H1 (cell line): ENCODE results near the gene MMAB. TPM values are rescaled to one million over a fixed set of nuclear protein-coding genes. Genes with fewer than 3 reads are reported as not detected.

Source experiments
- CTCF ChIA-PET: fragments of 300-600 bp; sonication (Branson Sonifier 250); formaldehyde crosslinking; loops from one replicate; lab custom pipeline; 2021; ENCODE audit not compliant: partially characterized antibody; lab: Charles Lee
- POLR2A ChIA-PET: fragments of 300-600 bp; sonication (Branson Sonifier 250); formaldehyde crosslinking; loops from one replicate; lab custom pipeline; 2021; ENCODE audit warnings: inconsistent platforms; ENCODE audit not compliant: partially characterized antibody; lab: Charles Lee
- DNase-seq, 2 experiments: peaks; one replicate each; pipeline versions ENCODE4 v3.0.0 to v3.0.0-alpha.2; 2010 to 2022; ENCODE audit warnings: low spot score in 2 of 2, low read depth in 1 of 2, mixed read lengths in 1 of 2
- FAIRE-seq: peaks from 2 replicates; lab custom pipeline; 2011; peaks lifted over from hg19 to GRCh38; lab: Jason Lieb, UNC
- H2AFZ ChIP-seq: 2 replicates; pipeline ENCODE4 v1.8.1; 2012; ENCODE audit warnings: low read length, inconsistent platforms
- H2AK5ac ChIP-seq: 2 replicates; pipeline ENCODE4 v1.6.1; 2013; ENCODE audit warnings: low read depth, low read length
- H2BK120ac ChIP-seq: replicated peaks from 2 replicates; pipeline ENCODE3; 2013; ENCODE audit warnings: low read depth, low read length, inconsistent platforms
- H2BK12ac ChIP-seq: 2 replicates; pipeline ENCODE4 v1.6.1; 2013; ENCODE audit warnings: low read depth, low read length
- H2BK15ac ChIP-seq: 2 replicates; pipeline ENCODE4 v1.6.1; 2013; ENCODE audit warnings: low read length
- H2BK20ac ChIP-seq: 2 replicates; pipeline ENCODE4 v1.6.1; 2013; ENCODE audit warnings: low read length
- H2BK5ac ChIP-seq: 2 replicates; pipeline ENCODE4 v1.6.1; 2013; ENCODE audit warnings: low read depth, low read length
- H3K14ac ChIP-seq: 2 replicates; pipeline ENCODE4 v1.6.1; 2013; ENCODE audit warnings: inconsistent platforms; ENCODE audit not compliant: insufficient read length
- H3K18ac ChIP-seq: 2 replicates; pipeline ENCODE4 v1.6.1; 2013; ENCODE audit warnings: low read length; ENCODE audit errors: extremely low read depth
- H3K23ac ChIP-seq: 2 replicates; pipeline ENCODE4 v1.6.1; 2013; ENCODE audit warnings: inconsistent platforms; ENCODE audit not compliant: insufficient read length
- H3K23me2 ChIP-seq: 2 replicates; pipeline ENCODE4 v1.6.1; 2013; ENCODE audit warnings: low read depth, low read length
- H3K27ac ChIP-seq: 2 replicates; pipeline ENCODE4 v1.6.1; 2011; ENCODE audit warnings: low read depth, low read length, inconsistent platforms
- H3K27me3 ChIP-seq, 4 experiments: replicated peaks in 1 of 4; 1 replicate in 1 of 4; 2 replicates in 3 of 4; pipeline versions ENCODE4 v1.6.1 to v1.8.1; 2011 to 2013; ENCODE audit warnings: low read length in 3 of 4, mild to moderate bottlenecking in 3 of 4, inconsistent platforms in 2 of 4, mixed read lengths in 2 of 4, moderate library complexity in 1 of 4; ENCODE audit not compliant: control insufficient read depth in 3 of 4, insufficient read depth in 3 of 4; ENCODE audit errors: extremely low read depth in 1 of 4
- H3K36me3 ChIP-seq, 4 experiments: 2 replicates each; pipeline versions ENCODE4 v1.6.1 to v1.8.1; 2011 to 2013; ENCODE audit warnings: mild to moderate bottlenecking in 4 of 4, low read length in 3 of 4, moderate library complexity in 2 of 4, control low read depth in 1 of 4, inconsistent platforms in 1 of 4; ENCODE audit not compliant: insufficient read depth in 4 of 4, control insufficient read depth in 2 of 4
- H3K4ac ChIP-seq: replicated peaks from 2 replicates; pipeline ENCODE3; 2013; ENCODE audit warnings: low read length, low read depth, mixed read lengths, inconsistent platforms; ENCODE audit not compliant: insufficient read length
- H3K4me1 ChIP-seq, 4 experiments: replicated peaks in 1 of 4; 1 replicate in 1 of 4; 2 replicates in 3 of 4; pipeline versions ENCODE4 v1.6.1 to v1.8.1; 2011 to 2013; ENCODE audit warnings: low read length in 3 of 4, inconsistent platforms in 2 of 4, mixed read lengths in 1 of 4; ENCODE audit not compliant: insufficient read depth in 4 of 4, control insufficient read depth in 3 of 4
- H3K4me2 ChIP-seq, 2 experiments: 2 replicates each; pipeline versions ENCODE4 v1.6.1 to v1.8.1; 2011 to 2013; ENCODE audit warnings: low read depth in 2 of 2, low read length in 2 of 2, control low read depth in 1 of 2, inconsistent platforms in 1 of 2, mild to moderate bottlenecking in 1 of 2; ENCODE audit not compliant: insufficient read depth in 1 of 2
- H3K4me3 ChIP-seq, 4 experiments: fragments of 200-600, 300-600 bp in 1 of 4; sonication (generic), shearing (Covaris generic), sonication (Bioruptor Twin) in 1 of 4; 2 replicates each; pipeline versions ENCODE4 v1.5.1 to v1.8.1; 2011 to 2016; ENCODE audit warnings: low read length in 4 of 4, low read depth in 3 of 4, control low read depth in 2 of 4, inconsistent platforms in 2 of 4, mild to moderate bottlenecking in 2 of 4, mixed read lengths in 1 of 4, moderate library complexity in 1 of 4; ENCODE audit not compliant: insufficient read depth in 2 of 4; ENCODE audit errors: extremely low read depth in 1 of 4
- H3K56ac ChIP-seq: replicated peaks from 2 replicates; pipeline ENCODE3; 2013; ENCODE audit warnings: low read depth, mild to moderate bottlenecking, mixed read lengths, low read length, inconsistent platforms; ENCODE audit not compliant: insufficient read length
- H3K79me1 ChIP-seq: 2 replicates; pipeline ENCODE4 v1.6.1; 2013; ENCODE audit warnings: low read depth, low read length, control low read depth
- H3K79me2 ChIP-seq, 2 experiments: 2 replicates each; pipeline versions ENCODE4 v1.6.1 to v1.8.1; 2012 to 2013; ENCODE audit warnings: low read length in 2 of 2, mild to moderate bottlenecking in 2 of 2, inconsistent platforms in 1 of 2; ENCODE audit not compliant: insufficient read depth in 2 of 2, control insufficient read depth in 1 of 2
- H3K9ac ChIP-seq, 4 experiments: replicated peaks in 1 of 4; 1 replicate in 1 of 4; 2 replicates in 3 of 4; pipeline versions ENCODE4 v1.6.1 to v1.8.1; 2011 to 2013; ENCODE audit warnings: low read depth in 3 of 4, low read length in 3 of 4, control low read depth in 2 of 4, mild to moderate bottlenecking in 2 of 4, moderate library complexity in 2 of 4, inconsistent platforms in 1 of 4; ENCODE audit errors: extremely low read depth in 1 of 4
- H3K9me3 ChIP-seq, 2 experiments: 2 replicates each; pipeline versions ENCODE4 v1.6.1 to v1.8.1; 2012 to 2013; ENCODE audit warnings: mild to moderate bottlenecking in 2 of 2, moderate library complexity in 2 of 2, control low read depth in 1 of 2, inconsistent platforms in 1 of 2, low read depth in 1 of 2, low read length in 1 of 2, mixed read lengths in 1 of 2; ENCODE audit not compliant: insufficient read depth in 2 of 2
- H4K20me1 ChIP-seq, 2 experiments: replicated peaks in 1 of 2; 2 replicates each; pipeline versions ENCODE3 to v1.8.1; 2011 to 2013; ENCODE audit warnings: inconsistent platforms in 2 of 2, low read length in 2 of 2, mild to moderate bottlenecking in 1 of 2; ENCODE audit not compliant: insufficient read depth in 2 of 2, control insufficient read depth in 1 of 2
- H4K5ac ChIP-seq: 2 replicates; pipeline ENCODE4 v1.6.1; 2013; ENCODE audit warnings: low read length, low read depth, mixed read lengths, inconsistent platforms; ENCODE audit not compliant: insufficient read length
- H4K8ac ChIP-seq: 2 replicates; pipeline ENCODE4 v1.8.0; 2013; ENCODE audit warnings: mild to moderate bottlenecking, moderate library complexity, low read length, inconsistent platforms; ENCODE audit not compliant: insufficient read depth; ENCODE audit errors: extremely low read depth
- H4K91ac ChIP-seq: replicated peaks from 2 replicates; pipeline ENCODE3; 2013; ENCODE audit warnings: low read length, mixed read lengths, inconsistent platforms; ENCODE audit not compliant: insufficient read length
- MAX ChIP-seq: IDR thresholded peaks from 2 replicates; pipeline ENCODE4 v1.6.1; 2012; ENCODE audit warnings: inconsistent platforms
- POU5F1 ChIP-seq: IDR thresholded peaks from 2 replicates; pipeline ENCODE4 v1.6.1; 2011; ENCODE audit warnings: low read depth, mild to moderate bottlenecking, low read length, moderate library complexity
- RAD21 ChIP-seq, 2 experiments: IDR thresholded peaks in 1 of 2; conservative IDR thresholded peaks in 1 of 2; 2 replicates each; pipeline ENCODE4 v1.6.1; 2011; ENCODE audit warnings: low read depth in 2 of 2, low read length in 2 of 2, improper control_type of control experiment in 1 of 2, inconsistent platforms in 1 of 2, mild to moderate bottlenecking in 1 of 2, moderate library complexity in 1 of 2
- RNF2 ChIP-seq: fragments of 200-900, 300-1000 bp; sonication (generic); IDR thresholded peaks from 2 replicates; pipeline ENCODE4 v1.7.1; 2016; ENCODE audit warnings: borderline replicate concordance, low read depth, mild to moderate bottlenecking, antibody characterized with exemption, low read length; ENCODE audit not compliant: poor library complexity, severe bottlenecking; ENCODE audit errors: missing control alignments
- SRF ChIP-seq: IDR thresholded peaks from 2 replicates; pipeline ENCODE4 v1.6.1; 2011; ENCODE audit warnings: mild to moderate bottlenecking, low read depth, low read length, moderate library complexity
- SUZ12 ChIP-seq: fragments of 200-600 bp; sonication (generic); IDR thresholded peaks from 2 replicates; pipeline ENCODE4 v1.6.1; 2012; ENCODE audit warnings: mild to moderate bottlenecking, inconsistent platforms, low read length, moderate library complexity, mixed read lengths
- USF2 ChIP-seq: IDR thresholded peaks from 2 replicates; pipeline ENCODE4 v1.6.1; 2011; ENCODE audit warnings: low read length, improper control_type of control experiment
- WGBS, 2 experiments: shearing (Covaris generic) in 1 of 2; methylation state at CpG; one replicate each; pipeline versions ENCODE4 v1.1.6 to v1.1.7; 2013 to 2015; ENCODE audit warnings: low lambda C conversion rate in 2 of 2, mixed read lengths in 2 of 2, inconsistent platforms in 1 of 2, low coverage in 1 of 2, missing lambda C conversion rate in 1 of 2; ENCODE audit not compliant: insufficient replicate concordance in 2 of 2, insufficient coverage in 1 of 2, insufficient read length in 1 of 2; ENCODE audit errors: extremely low coverage in 1 of 2, missing lambda C conversion rate in 1 of 2; 5-methylcytosine and 5-hydroxymethylcytosine counted together
- polyA plus RNA-seq, 7 experiments: library from polyadenylated mRNA; depleted of rRNA in 3 of 7; stranded (reverse) in 5 of 7; unstranded in 2 of 7; fragments of >200 nt in 5 of 7; fragments of 200-250 nt in 2 of 7; gene quantifications; 1 replicate in 5 of 7; 2 replicates in 1 of 7; 4 replicates in 1 of 7; pipeline versions ENCODE4 v1.2.1 to v1.2.3, GENCODE V29; 2011 to 2013; ENCODE audit warnings: missing spikeins in 2 of 7, mixed read lengths in 2 of 7
- total RNA-seq: library from RNA; stranded (reverse); fragmentation: NEBNext Ultra II Directional; extraction: Animal tissue kit (Norgen Biotek cat#: 25700); gene quantifications from 2 replicates; pipeline ENCODE4 v1.2.1, GENCODE V29; 2021
- TF ChIP-seq, protein P1 (sequence below): IDR thresholded peaks from 2 replicates; pipeline ENCODE4 v1.6.1; 2012; ENCODE audit warnings: inconsistent platforms

Gene MMAB
- total and polyA plus RNA-seq, 2 of the 8 experiments (the other 6 are each of a cell fraction or from before 2014, with no cell fraction given) = 12.9 to 18.5 TPM

DNA sequence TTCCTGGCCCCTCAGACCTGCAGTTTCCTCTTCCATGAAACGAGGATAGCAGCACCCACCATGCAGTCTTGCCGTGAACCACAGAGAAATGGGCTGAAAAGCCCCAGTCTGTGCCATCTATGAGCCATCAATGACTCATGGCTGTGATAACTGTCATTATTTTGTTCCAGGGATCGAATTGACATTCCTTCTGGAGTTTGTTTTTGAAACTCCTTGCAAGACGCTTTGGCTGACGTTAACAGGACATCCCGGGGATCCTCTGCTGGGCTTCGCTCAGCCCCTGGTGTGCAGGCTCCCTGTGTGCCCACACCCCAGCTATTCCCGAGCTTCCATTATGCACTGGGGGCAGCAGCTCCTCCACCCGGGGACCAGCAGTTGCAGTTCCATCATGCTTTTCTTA lies 33.8 kb downstream of the MMAB start:
- Histone ChIP-seq H3K14ac (no peak overlapping the region), H3K36me3 (no peaks in the 10 kb centered on the region; a peak in 1 of 8 replicates), H3K18ac (no peak overlapping the region), H2BK120ac (no peak overlapping the region), H3K9me3 (no peaks in the 10 kb centered on the region), H4K5ac (no peak overlapping the region), H3K79me1 (no peaks in the 10 kb centered on the region), H2BK12ac (no peak overlapping the region), H2BK5ac (no peak overlapping the region), H3K4me3 (no peak overlapping the region), H3K56ac (no peak overlapping the region), H3K9ac (no peak overlapping the region), H3K4me2 (no peak overlapping the region), H4K8ac (no peak overlapping the region), H2BK15ac (no peak overlapping the region), H3K79me2 (no peaks in the 10 kb centered on the region), H4K91ac (no peak overlapping the region), H2AFZ (no peak overlapping the region), H3K4ac (no peak overlapping the region), H3K27ac (no peak overlapping the region), H4K20me1 (no peaks in the 10 kb centered on the region), H3K4me1 (no peaks in the 10 kb centered on the region), H2BK20ac (no peak overlapping the region), H3K27me3 (no peaks in the 10 kb centered on the region), H3K23ac (no peak overlapping the region), H2AK5ac (no peak overlapping the region), H3K23me2 (no peaks in the 10 kb centered on the region)
- WGBS, 2 experiments = 93% methylated on average over 9 of the region's 9 CpGs; no CpG with 5 or more reads in 1 of the 2 experiments
- CTCF ChIA-PET = interaction anchor here (0.7 to 5.7 kb wide), 7 partner anchors 11 to 235 kb away, joined by 3 to 47 read pairs (median 4); no protein-coding TSS in a partner anchor
- FAIRE-seq (no peak), DNase-seq (no peak)
- POLR2A ChIA-PET = interaction anchor here (0.7 to 2.8 kb wide), 3 partner anchors 10 to 14 kb away, joined by 3 to 7 read pairs (median 3); no protein-coding TSS in a partner anchor
- TF ChIP-seq, protein P1, sequence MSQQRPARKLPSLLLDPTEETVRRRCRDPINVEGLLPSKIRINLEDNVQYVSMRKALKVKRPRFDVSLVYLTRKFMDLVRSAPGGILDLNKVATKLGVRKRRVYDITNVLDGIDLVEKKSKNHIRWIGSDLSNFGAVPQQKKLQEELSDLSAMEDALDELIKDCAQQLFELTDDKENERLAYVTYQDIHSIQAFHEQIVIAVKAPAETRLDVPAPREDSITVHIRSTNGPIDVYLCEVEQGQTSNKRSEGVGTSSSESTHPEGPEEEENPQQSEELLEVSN = no peak
- TF ChIP-seq MAX (no peak), RAD21 (IDR thresholded peaks at IDR 0.05 in 1 of 2, conservative IDR thresholded peaks at IDR 0.05 in 1 of 2; ENCODE audit: low read depth in 2 of 2, low read length in 2 of 2) (no peak), POU5F1 (no peak), RNF2 (no peak), SUZ12 (no peak), USF2 (no peak), SRF (no peak)
